ENCODE data around the gene CERKL.

- TF ChIP-seq ATF3 (CRISPR knock-in tag; conservative IDR thresholded peaks at IDR 0.05) (no peak), GABPB1 (CRISPR knock-in tag; IDR thresholded peaks at IDR 0.05) (no peak), CTCF (IDR thresholded peaks at IDR 0.05) (no peak), ZNF263 (CRISPR knock-in tag; IDR thresholded peaks at IDR 0.05; ENCODE audit: low read depth) (no peak), MLX (CRISPR knock-in tag; IDR thresholded peaks at IDR 0.05) (no peak), HMGXB4 (CRISPR knock-in tag; IDR thresholded peaks at IDR 0.05) (no peak), NR1H2 (CRISPR knock-in tag; IDR thresholded peaks at IDR 0.05) (no peak), NFE2L1 (CRISPR knock-in tag; IDR thresholded peaks at IDR 0.05) (no peak), TP53 (CRISPR knock-in tag; IDR thresholded peaks at IDR 0.05) (no peak), CBFB (CRISPR knock-in tag; IDR thresholded peaks at IDR 0.05; ENCODE audit: low read depth) (no peak)
Observed at GRCh38 chr2:181575024-181575649, 81.8 kb downstream of the CERKL start.

Data from WTC11 (cell line).